Mesenchymal stem cell (in vitro differentiated cells and primary cell): Measurements from ENCODE around the gene ACMSD.

ENCODE experiments used
- DNase-seq: peaks from one replicate; pipeline ENCODE4 v3.0.0-alpha.2; 2013
- H2AFZ ChIP-seq: one replicate; pipeline ENCODE4 v1.6.1; 2013; ENCODE audit warnings: low read depth, mild to moderate bottlenecking, control low read depth, inconsistent platforms, low read length, moderate library complexity
- H2AK5ac ChIP-seq: 2 replicates; pipeline ENCODE4 v1.6.1; 2013; ENCODE audit warnings: low read length, moderate library complexity, mild to moderate bottlenecking, inconsistent platforms; ENCODE audit not compliant: severe bottlenecking
- H2BK120ac ChIP-seq: one replicate; pipeline ENCODE4 v1.6.1; 2013; ENCODE audit warnings: low read depth, mild to moderate bottlenecking, inconsistent platforms, low read length, moderate library complexity
- H2BK12ac ChIP-seq, 2 experiments: one replicate each; pipeline ENCODE4 v1.6.1; 2013; ENCODE audit warnings: inconsistent platforms in 2 of 2, low read length in 2 of 2, mild to moderate bottlenecking in 2 of 2, moderate library complexity in 2 of 2, control low read depth in 1 of 2
- H2BK15ac ChIP-seq: one replicate; pipeline ENCODE4 v1.6.1; 2013; ENCODE audit warnings: mild to moderate bottlenecking, low read depth, inconsistent platforms; ENCODE audit not compliant: poor library complexity, severe bottlenecking
- H2BK5ac ChIP-seq: 2 replicates; pipeline ENCODE4 v1.6.1; 2013; ENCODE audit warnings: low read depth, mild to moderate bottlenecking, low read length, control low read depth, inconsistent platforms; ENCODE audit not compliant: poor library complexity, severe bottlenecking
- H3K14ac ChIP-seq, 2 experiments: one replicate each; pipeline ENCODE4 v1.6.1; 2013; ENCODE audit warnings: inconsistent platforms in 2 of 2, low read length in 2 of 2, control low read depth in 1 of 2, mild to moderate bottlenecking in 1 of 2, moderate library complexity in 1 of 2
- H3K18ac ChIP-seq, 2 experiments: one replicate each; pipeline ENCODE4 v1.6.1; 2013; ENCODE audit warnings: inconsistent platforms in 2 of 2, low read length in 2 of 2, control low read depth in 1 of 2, low read depth in 1 of 2, mild to moderate bottlenecking in 1 of 2
- H3K23ac ChIP-seq, 2 experiments: one replicate each; pipeline ENCODE4 v1.6.1; 2013; ENCODE audit warnings: inconsistent platforms in 2 of 2, low read length in 2 of 2, mild to moderate bottlenecking in 2 of 2, moderate library complexity in 2 of 2, control low read depth in 1 of 2
- H3K27ac ChIP-seq: 2 replicates; pipeline ENCODE4 v1.5.1; 2013; ENCODE audit warnings: mild to moderate bottlenecking, moderate library complexity, low read length, control low read depth, inconsistent platforms; ENCODE audit not compliant: poor library complexity, severe bottlenecking
- H3K27me3 ChIP-seq, 2 experiments: 2 replicates each; pipeline versions ENCODE4 v1.6.1 to v1.7.0; 2013; ENCODE audit warnings: low read length in 2 of 2, mild to moderate bottlenecking in 2 of 2, moderate library complexity in 2 of 2, control low read depth in 1 of 2, inconsistent platforms in 1 of 2; ENCODE audit not compliant: control insufficient read depth in 1 of 2, insufficient read depth in 1 of 2
- H3K36me3 ChIP-seq, 2 experiments: 2 replicates each; pipeline versions ENCODE4 v1.6.1 to v1.7.0; 2013; ENCODE audit warnings: low read length in 2 of 2, control low read depth in 1 of 2, inconsistent platforms in 1 of 2, low read depth in 1 of 2, mild to moderate bottlenecking in 1 of 2; ENCODE audit not compliant: insufficient read depth in 2 of 2, control insufficient read depth in 1 of 2
- H3K4ac ChIP-seq, 2 experiments: one replicate each; pipeline ENCODE4 v1.6.1; 2013; ENCODE audit warnings: inconsistent platforms in 2 of 2, low read length in 2 of 2, mild to moderate bottlenecking in 2 of 2, moderate library complexity in 2 of 2, control low read depth in 1 of 2, low read depth in 1 of 2
- H3K4me1 ChIP-seq: 2 replicates; pipeline ENCODE4 v1.6.1; 2013; ENCODE audit warnings: low read depth, low read length, control low read depth; ENCODE audit not compliant: control insufficient read depth, insufficient read depth
- H3K4me2 ChIP-seq: 2 replicates; pipeline ENCODE4 v1.6.1; 2013; ENCODE audit warnings: low read length, mild to moderate bottlenecking, inconsistent platforms; ENCODE audit not compliant: poor library complexity, severe bottlenecking
- H3K4me3 ChIP-seq, 2 experiments: 2 replicates each; pipeline versions ENCODE4 v1.5.1 to v1.7.0; 2013; ENCODE audit warnings: low read length in 2 of 2, mild to moderate bottlenecking in 2 of 2, control low read depth in 1 of 2, low read depth in 1 of 2; ENCODE audit not compliant: insufficient read depth in 1 of 2
- H3K79me1 ChIP-seq: replicated peaks from 2 replicates; pipeline ENCODE4 v1.6.1; 2013; ENCODE audit warnings: mild to moderate bottlenecking, control low read depth, low read length, inconsistent platforms; ENCODE audit not compliant: poor library complexity, severe bottlenecking
- H3K9ac ChIP-seq: 2 replicates; pipeline ENCODE4 v1.7.0; 2013; ENCODE audit warnings: mild to moderate bottlenecking, low read length, moderate library complexity
- H3K9me3 ChIP-seq: 2 replicates; pipeline ENCODE4 v1.7.0; 2013; ENCODE audit warnings: mild to moderate bottlenecking, low read length; ENCODE audit not compliant: control insufficient read depth
- H4K8ac ChIP-seq: one replicate; pipeline ENCODE4 v1.6.1; 2013; ENCODE audit warnings: inconsistent platforms, mild to moderate bottlenecking, low read length, moderate library complexity
- H4K91ac ChIP-seq: one replicate; pipeline ENCODE4 v1.6.1; 2013; ENCODE audit warnings: mild to moderate bottlenecking, low read length, inconsistent platforms
- WGBS: methylation state at CpG from one replicate; pipeline ENCODE4 v1.1.7; 2013; ENCODE audit warnings: mixed read lengths; 5-methylcytosine and 5-hydroxymethylcytosine counted together

Gene ACMSD

GRCh38 chr2:134918526-134919340 lies 80.3 kb downstream of the ACMSD start, which contains the start of gene CCNT2:
TSS of gene CCNT2 (plus strand) at chr2:134918822. CDS start at chr2:134918855, 33 bp downstream.
- peak within 1 kb of the TSS; percentile 98 for H4K8ac ChIP-seq
- peak within 1 kb of the TSS; percentile 74 for H2BK120ac ChIP-seq
- H4K91ac ChIP-seq = peak within 1 kb of the TSS; percentile 97
- peak within 1 kb of the TSS; percentile 100 for H3K9ac ChIP-seq
- peak; percentile 99 for DNase-seq
- H2BK12ac ChIP-seq = peak within 1 kb of the TSS; percentile 46 to 63
- peaks cover 0 to 5% of the 10 kb centered on the region in 2 experiments for H3K36me3 ChIP-seq
- peaks cover 2% of the 10 kb centered on the region for H3K79me1 ChIP-seq
- no peaks in the 10 kb centered on the region for H3K27me3 ChIP-seq
- peak within 1 kb of the TSS; percentile 90 to 96 for H3K4me3 ChIP-seq
- under 1% methylated on average over 75 of the region's 83 CpGs for whole genome bisulfite sequencing
- peak within 1 kb of the TSS; percentile 100 for H3K27ac ChIP-seq
- H3K4ac ChIP-seq = peak within 1 kb of the TSS; percentile 96 to 100
- peak within 1 kb of the TSS; percentile 92 for H2BK5ac ChIP-seq
- H2AK5ac ChIP-seq = peak within 1 kb of the TSS; percentile 93
- peak within 1 kb of the TSS; percentile 80 for H2BK15ac ChIP-seq
- H2AFZ ChIP-seq = peak within 1 kb of the TSS; percentile 91
- H3K4me1 ChIP-seq = peaks cover 3% of the 10 kb centered on the region
- peak within 1 kb of the TSS; percentile 68 for H3K4me2 ChIP-seq
- peak within 1 kb of the TSS; percentile 98 for H3K18ac ChIP-seq
- no peaks in the 10 kb centered on the region for H3K9me3 ChIP-seq
- peak within 1 kb of the TSS in 1 of 2 experiments; percentile 100 for H3K14ac ChIP-seq
- peak within 1 kb of the TSS; percentile 46 to 64 for H3K23ac ChIP-seq

- Histone ChIP-seq H3K36me3 (peaks cover 0 to 11% of the 10 kb centered on the region in 2 experiments), H3K4me1 (peaks cover 3% of the 10 kb centered on the region), H4K91ac (peak overlapping the region; percentile 97), H2AK5ac (no peak overlapping the region), H4K8ac (peak overlapping the region; percentile 98), H2BK5ac (peak overlapping the region; percentile 92), H2BK120ac (peak overlapping the region; percentile 74), H3K9ac (peak overlapping the region; percentile 100), H3K79me1 (peaks cover 2% of the 10 kb centered on the region), H2AFZ (no peak overlapping the region), H3K4me2 (peak overlapping the region; percentile 68), H3K4me3 (peak overlapping the region; percentile 90 to 96), H3K23ac (peak overlapping the region in 1 of 2 experiments; percentile 46), H3K14ac (peak overlapping the region in 1 of 2 experiments; percentile 100), H3K27me3 (no peaks in the 10 kb centered on the region), H2BK12ac (no peak overlapping the region), H3K27ac (peak overlapping the region; percentile 100), H3K9me3 (no peaks in the 10 kb centered on the region), H2BK15ac (peak overlapping the region; percentile 80), H3K18ac (peak overlapping the region in 1 of 2 experiments; percentile 98), H3K4ac (peak overlapping the region; percentile 96 to 100)
- DNase-seq = peak; percentile 56
- 6% methylated on average over 19 of the region's 30 CpGs for WGBS
Measured at GRCh38 chr2:134919341-134920210, 81.2 kb downstream of the ACMSD start.

- no CpG with 5 or more reads among the region's 1 CpG for WGBS
Measured at GRCh38 chr2:134924912-134925311, 86.5 kb downstream of the ACMSD start.

More at GRCh38 chr2:134924912-134925311, 86.5 kb downstream of the ACMSD start:
- Histone ChIP-seq H3K18ac (no peak overlapping the region), H4K91ac (no peak overlapping the region), H3K27me3 (no peaks in the 10 kb centered on the region), H3K4me1 (peaks cover 5% of the 10 kb centered on the region), H3K9me3 (no peaks in the 10 kb centered on the region), H3K27ac (no peak overlapping the region), H2AK5ac (no peak overlapping the region), H3K14ac (no peak overlapping the region), H3K4ac (no peak overlapping the region), H3K9ac (no peak overlapping the region), H3K4me2 (no peak overlapping the region), H4K8ac (no peak overlapping the region), H2BK120ac (no peak overlapping the region), H3K36me3 (peaks cover 10 to 20% of the 10 kb centered on the region in 2 experiments), H3K79me1 (no peaks in the 10 kb centered on the region), H3K4me3 (no peak overlapping the region), H2BK15ac (no peak overlapping the region), H2BK5ac (no peak overlapping the region), H2BK12ac (no peak overlapping the region), H2AFZ (no peak overlapping the region), H3K23ac (no peak overlapping the region)
- DNase-seq = no peak
